Cardiac fibroblast (primary cell): Measurements from ENCODE around the gene TTN.

Experiments
- DNase-seq, 2 donors: peaks; one replicate each; pipeline versions ENCODE4 v3.0.0 to v3.0.0-alpha.2; 2010; ENCODE audit warnings: low read depth in 2 of 2
- H3K4me3 ChIP-seq, 2 donors: replicated peaks in 1 of 2; 1 replicate in 1 of 2; 2 replicates in 1 of 2; pipeline ENCODE4 v1.5.1; 2011; ENCODE audit warnings: low read depth in 2 of 2, low read length in 2 of 2, mild to moderate bottlenecking in 2 of 2, moderate library complexity in 1 of 2
- CTCF ChIP-seq: IDR thresholded peaks from one replicate; pipeline ENCODE4 v1.5.1; 2011; ENCODE audit warnings: low read depth, mild to moderate bottlenecking, low read length, inconsistent platforms

TTN gene

GRCh38 chr2:178804791-178805190 lies 2.4 kb downstream of the TTN start:
- DNase-seq, result peak in 1 of 2 donors; percentile 27
- peak; percentile 61 for TF ChIP-seq CTCF
- H3K4me3 ChIP-seq, result no peak overlapping the region

GRCh38 chr2:178800510-178800909 lies 6.7 kb downstream of the TTN start:
- no peak for DNase-seq
- no peak for TF ChIP-seq CTCF
- no peak overlapping the region for H3K4me3 ChIP-seq

- DNase-seq, result no peak
- H3K4me3 ChIP-seq, result no peak overlapping the region
- TF ChIP-seq CTCF, result no peak
Observed at GRCh38 chr2:178799305-178799704, 7.9 kb downstream of the TTN start.

- DNase-seq, result peak; percentile 73 to 80
- peak; percentile 43 for TF ChIP-seq CTCF
- no peak overlapping the region for H3K4me3 ChIP-seq
Observed at GRCh38 chr2:178796079-178796677, 11.0 kb downstream of the TTN start.

- H3K4me3 ChIP-seq, result no peak overlapping the region
- DNase-seq, result no peak
- no peak for TF ChIP-seq CTCF
Observed at GRCh38 chr2:178787934-178788333, 19.3 kb downstream of the TTN start.

- H3K4me3 ChIP-seq, result no peak overlapping the region
- DNase-seq, result no peak
- no peak for TF ChIP-seq CTCF
Observed at GRCh38 chr2:178787155-178787554, 20.1 kb downstream of the TTN start.

GRCh38 chr2:178783889-178784288 lies 23.3 kb downstream of the TTN start:
- no peak overlapping the region for H3K4me3 ChIP-seq
- TF ChIP-seq CTCF, result no peak
- DNase-seq, result no peak
